Thyroid gland (tissue), 4 donors: Measurements from ENCODE around the gene PKNOX2. TPM values are rescaled to one million over a fixed set of nuclear protein-coding genes. Genes with fewer than 3 reads are reported as not detected.

Source experiments
- DNase-seq, 2 donors: peaks; one replicate each; pipeline ENCODE4 v3.0.0-alpha.2; 2019
- H3K27ac ChIP-seq, 3 donors: fragments of 200-600 bp; sonication (generic); 1 replicate in 2 of 3; 2 replicates in 1 of 3; pipeline ENCODE4 v1.5.1; 2016 to 2019; ENCODE audit warnings: mild to moderate bottlenecking in 1 of 3, moderate library complexity in 1 of 3
- H3K27me3 ChIP-seq: fragments of 200-600 bp; sonication (generic); one replicate; pipeline ENCODE4 v1.5.1; 2019
- H3K36me3 ChIP-seq, 2 donors: fragments of 200-600 bp; sonication (generic); one replicate each; pipeline ENCODE4 v1.5.1; 2016 to 2019
- H3K4me1 ChIP-seq, 2 donors: fragments of 200-600 bp; sonication (generic); one replicate each; pipeline ENCODE4 v1.5.1; 2017 to 2019
- H3K4me3 ChIP-seq, 3 donors: fragments of 200-600 bp; sonication (generic); replicated peaks in 1 of 3; 1 replicate in 2 of 3; 2 replicates in 1 of 3; pipeline ENCODE4 v1.5.1; 2016; ENCODE audit warnings: mild to moderate bottlenecking in 1 of 3
- H3K9me3 ChIP-seq: fragments of 200-600 bp; sonication (generic); one replicate; pipeline ENCODE4 v1.5.1; 2017
- POLR2A ChIP-seq, 2 donors: fragments of 450-650 bp; IDR thresholded peaks; one replicate each; pipeline ENCODE4 v1.6.1; 2017; ENCODE audit warnings: antibody characterized with exemption in 2 of 2, mild to moderate bottlenecking in 2 of 2, moderate library complexity in 1 of 2
- WGBS, 2 donors: methylation state at CpG; one replicate each; pipeline ENCODE4 v1.1.5; 2017; 5-methylcytosine and 5-hydroxymethylcytosine counted together
- intact Hi-C: fragments of 100-400 bp; cut with DNase I; formaldehyde crosslinking; loops from one replicate; pipeline ENCODE4 v1.15.1; 2023
- total RNA-seq, 4 donors: library from RNA; depleted of rRNA; stranded (reverse); fragments of >200 nt; gene quantifications; one replicate each; pipeline ENCODE4 v1.2.3, GENCODE V29; 2016
- TF ChIP-seq, protein P1 (sequence below), 6 experiments: fragments of 200-600 bp in 3 of 6; fragments of 450-650 bp in 3 of 6; sonication (generic) in 3 of 6; IDR thresholded peaks; one replicate each; pipeline ENCODE4 v1.5.1; 2016 to 2019; ENCODE audit warnings: antibody characterized with exemption in 6 of 6, mild to moderate bottlenecking in 2 of 6, inconsistent platforms in 1 of 6, moderate library complexity in 1 of 6

The PKNOX2 gene
- total RNA-seq, 4 donors from 2014 or later, result 6.3 to 28.0 (median 18.7) TPM

DNA sequence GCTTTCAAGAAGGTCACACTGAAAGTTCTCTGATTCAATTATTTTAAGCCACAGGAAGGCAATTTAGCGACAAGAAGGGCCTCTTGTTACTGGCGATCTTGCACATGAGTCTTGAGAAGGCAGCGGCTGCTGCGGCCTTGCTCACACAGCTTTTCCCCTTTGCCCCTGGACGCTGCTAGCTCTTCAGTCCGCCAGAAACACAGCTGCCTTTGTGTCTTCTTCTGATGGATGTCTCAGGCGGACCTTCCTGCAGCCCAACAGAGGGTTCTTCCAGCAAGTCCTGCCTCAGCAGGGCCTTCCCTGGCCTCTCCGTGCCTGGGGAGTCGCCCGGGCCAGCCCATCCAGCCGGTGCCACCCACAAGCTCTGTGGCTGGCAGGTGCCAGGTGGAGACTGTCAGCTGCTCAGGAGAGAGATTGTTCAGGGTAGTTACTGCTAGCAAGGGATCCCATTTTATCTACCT, 59.4 kb downstream of the PKNOX2 start:
- H3K4me1 ChIP-seq, result no peaks in the 10 kb centered on the region
- 83 to 89% methylated on average over 7 to 11 of the region's 11 CpGs for WGBS, 2 donors
- no peaks in the 10 kb centered on the region for H3K27me3 ChIP-seq
- H3K4me3 ChIP-seq, result no peak overlapping the region
- H3K27ac ChIP-seq, result no peak overlapping the region
- no peaks in the 10 kb centered on the region for H3K9me3 ChIP-seq
- TF ChIP-seq, protein P1, sequence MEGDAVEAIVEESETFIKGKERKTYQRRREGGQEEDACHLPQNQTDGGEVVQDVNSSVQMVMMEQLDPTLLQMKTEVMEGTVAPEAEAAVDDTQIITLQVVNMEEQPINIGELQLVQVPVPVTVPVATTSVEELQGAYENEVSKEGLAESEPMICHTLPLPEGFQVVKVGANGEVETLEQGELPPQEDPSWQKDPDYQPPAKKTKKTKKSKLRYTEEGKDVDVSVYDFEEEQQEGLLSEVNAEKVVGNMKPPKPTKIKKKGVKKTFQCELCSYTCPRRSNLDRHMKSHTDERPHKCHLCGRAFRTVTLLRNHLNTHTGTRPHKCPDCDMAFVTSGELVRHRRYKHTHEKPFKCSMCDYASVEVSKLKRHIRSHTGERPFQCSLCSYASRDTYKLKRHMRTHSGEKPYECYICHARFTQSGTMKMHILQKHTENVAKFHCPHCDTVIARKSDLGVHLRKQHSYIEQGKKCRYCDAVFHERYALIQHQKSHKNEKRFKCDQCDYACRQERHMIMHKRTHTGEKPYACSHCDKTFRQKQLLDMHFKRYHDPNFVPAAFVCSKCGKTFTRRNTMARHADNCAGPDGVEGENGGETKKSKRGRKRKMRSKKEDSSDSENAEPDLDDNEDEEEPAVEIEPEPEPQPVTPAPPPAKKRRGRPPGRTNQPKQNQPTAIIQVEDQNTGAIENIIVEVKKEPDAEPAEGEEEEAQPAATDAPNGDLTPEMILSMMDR (IDR thresholded peaks at IDR 0.05), result no peak
- TF ChIP-seq POLR2A (IDR thresholded peaks at IDR 0.05), result no peak
- H3K36me3 ChIP-seq, result no peaks in the 10 kb centered on the region
- intact Hi-C loops, result no loop called here
- DNase-seq, result peak; percentile 33 to 39

DNA sequence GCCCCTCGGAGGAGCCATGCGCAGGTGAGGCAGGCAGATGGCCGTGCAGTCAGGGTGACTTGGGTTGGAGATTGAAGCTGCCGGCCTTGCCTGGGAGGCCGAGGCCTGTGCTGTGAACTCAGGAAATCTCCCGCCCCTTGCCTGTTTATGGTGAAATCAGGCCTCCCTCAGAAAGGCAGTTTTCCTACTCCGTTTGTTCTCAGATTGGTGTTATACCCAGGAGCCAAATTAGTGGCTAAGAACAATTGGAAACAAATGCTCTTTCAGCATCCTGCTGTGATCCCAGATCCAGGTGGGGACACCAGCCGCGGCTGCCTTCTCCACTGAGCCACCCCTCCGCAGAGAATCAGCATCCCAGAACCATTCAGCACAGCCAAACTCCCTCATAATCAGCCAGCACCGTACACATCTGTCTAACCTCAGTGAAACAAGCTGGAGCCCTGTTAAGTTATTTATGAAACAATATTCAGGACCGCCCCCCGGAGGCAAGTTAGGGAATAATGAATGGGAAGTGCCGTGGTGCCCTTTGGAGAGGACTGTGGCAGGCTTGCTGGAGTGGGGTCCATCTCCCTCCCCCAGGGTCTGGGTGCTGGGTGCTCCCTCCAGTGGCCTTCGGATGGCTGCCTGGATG, 60.0 kb downstream of the PKNOX2 start:
- Histone ChIP-seq H3K4me1 (no peaks in the 10 kb centered on the region), H3K9me3 (no peaks in the 10 kb centered on the region), H3K4me3 (no peak overlapping the region), H3K27ac (no peak overlapping the region), H3K36me3 (no peaks in the 10 kb centered on the region), H3K27me3 (no peaks in the 10 kb centered on the region)
- DNase-seq, result peak; percentile 39 to 52
- TF ChIP-seq, protein P1 (IDR thresholded peaks at IDR 0.05), result peak in 2 of 6 experiments; percentile 21 to 25
- no peak for TF ChIP-seq POLR2A (IDR thresholded peaks at IDR 0.05)
- intact Hi-C loops, result no loop called here
- 75 to 82% methylated on average over 12 to 15 of the region's 15 CpGs for WGBS, 2 donors

DNA sequence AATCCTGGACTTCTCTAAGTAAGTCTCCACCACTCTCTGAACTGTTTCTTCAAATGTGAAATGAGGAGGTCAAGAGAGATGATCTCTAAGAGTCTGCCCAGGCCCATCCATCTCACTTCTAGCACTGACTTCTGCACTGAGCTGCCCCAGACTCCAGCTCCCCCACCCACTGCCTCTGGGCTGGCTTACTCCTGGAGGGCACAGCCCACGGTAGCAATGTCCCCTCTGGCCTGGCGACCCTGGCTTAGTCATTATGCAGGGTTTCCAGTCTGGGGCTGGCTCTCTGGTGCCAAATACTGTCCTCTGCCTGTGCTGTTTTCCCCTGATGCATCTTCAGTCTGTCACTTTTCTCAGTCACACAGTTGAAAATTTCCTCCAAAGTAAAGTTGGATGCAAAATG, 60.9 kb downstream of the PKNOX2 start:
- H3K4me3 ChIP-seq, result no peak overlapping the region
- no peaks in the 10 kb centered on the region for H3K36me3 ChIP-seq
- H3K27ac ChIP-seq, result no peak overlapping the region
- no peaks in the 10 kb centered on the region for H3K9me3 ChIP-seq
- no peaks in the 10 kb centered on the region for H3K4me1 ChIP-seq
- DNase-seq, result no peak
- H3K27me3 ChIP-seq, result no peaks in the 10 kb centered on the region
- TF ChIP-seq POLR2A (IDR thresholded peaks at IDR 0.05), result no peak
- TF ChIP-seq, protein P1 (IDR thresholded peaks at IDR 0.05), result no peak
- WGBS, 2 donors, result 88 to 100% methylated on average over 2 of the region's 2 CpGs
- intact Hi-C loops, result no loop called here

DNA sequence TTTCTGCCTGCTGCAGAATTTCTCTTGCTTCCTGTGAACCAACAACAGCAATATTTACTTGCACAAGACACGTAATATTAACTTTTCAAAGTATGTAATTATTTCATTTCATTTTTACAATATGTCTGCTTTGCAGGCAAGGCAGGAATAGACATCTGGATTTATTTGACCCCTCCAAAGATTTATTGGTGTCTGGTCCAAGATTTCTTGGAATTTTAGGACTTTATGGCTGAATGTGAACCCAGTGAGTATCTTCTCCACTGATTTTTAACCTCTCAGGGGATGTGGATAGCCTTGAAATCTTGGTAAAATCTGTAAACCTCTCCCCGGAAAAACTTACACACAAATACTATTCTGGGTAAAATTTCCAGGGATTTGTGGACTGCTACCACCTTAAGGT, 61.5 kb downstream of the PKNOX2 start:
- TF ChIP-seq, protein P1 (IDR thresholded peaks at IDR 0.05), result no peak
- no peak for TF ChIP-seq POLR2A (IDR thresholded peaks at IDR 0.05)
- no peak for DNase-seq
- H3K27me3 ChIP-seq, result no peaks in the 10 kb centered on the region
- no peaks in the 10 kb centered on the region for H3K9me3 ChIP-seq
- 57 to 81% methylated on average over 2 of the region's 2 CpGs for WGBS, 2 donors
- H3K4me3 ChIP-seq, result no peak overlapping the region
- H3K27ac ChIP-seq, result no peak overlapping the region
- intact Hi-C loops, result no loop called here
- H3K36me3 ChIP-seq, result no peaks in the 10 kb centered on the region
- no peaks in the 10 kb centered on the region for H3K4me1 ChIP-seq

DNA sequence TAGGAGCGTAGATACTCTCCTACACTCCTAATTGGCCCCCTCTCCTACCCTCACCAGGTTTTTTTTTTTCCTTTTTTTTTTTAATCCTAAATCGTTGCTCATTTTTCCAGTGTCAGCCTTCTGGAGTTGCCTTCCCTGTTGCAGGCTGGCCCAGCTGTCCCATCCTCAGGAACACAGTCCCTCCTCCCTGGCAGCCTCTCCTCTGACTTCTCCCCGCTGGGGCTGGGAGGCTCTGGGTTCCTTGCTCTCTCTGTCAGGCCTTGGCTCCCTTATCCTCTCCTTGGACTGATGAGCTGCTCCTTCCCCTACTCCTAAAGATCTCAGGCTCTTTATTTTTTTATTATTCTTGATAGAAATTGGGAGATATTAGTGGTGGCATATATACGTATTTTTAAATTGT, 62.2 kb downstream of the PKNOX2 start:
- Histone ChIP-seq H3K9me3 (no peaks in the 10 kb centered on the region), H3K27me3 (no peaks in the 10 kb centered on the region), H3K27ac (no peak overlapping the region), H3K4me3 (no peak overlapping the region), H3K4me1 (no peaks in the 10 kb centered on the region), H3K36me3 (no peaks in the 10 kb centered on the region)
- intact Hi-C loops, result no loop called here
- WGBS, 2 donors, result 79% methylated on average over 4 of the region's 4 CpGs
- TF ChIP-seq POLR2A (IDR thresholded peaks at IDR 0.05), result no peak
- TF ChIP-seq, protein P1 (IDR thresholded peaks at IDR 0.05), result no peak
- no peak for DNase-seq
